CD4-positive, alpha-beta T cell treated with Interferon gamma for 1 hour (primary cell): ENCODE data around the gene G6PC1.
"Not testable (repeated sequence)": the region's sequence is repeated elsewhere in the genome, so short reads cannot be mapped to it uniquely, and the experiment has no call there.

ENCODE experiments used
- DNase-seq: peaks from one replicate; pipeline ENCODE4 v3.0.0-alpha.2; 2020

Gene G6PC1

GRCh38 chr17:42900460-42901331, at the start of gene G6PC1:
Gene G6PC1 (plus strand): TSS chr17:42900799. CDS start chr17:42900877, 78 bp downstream.
- no peak for DNase-seq

DNA sequence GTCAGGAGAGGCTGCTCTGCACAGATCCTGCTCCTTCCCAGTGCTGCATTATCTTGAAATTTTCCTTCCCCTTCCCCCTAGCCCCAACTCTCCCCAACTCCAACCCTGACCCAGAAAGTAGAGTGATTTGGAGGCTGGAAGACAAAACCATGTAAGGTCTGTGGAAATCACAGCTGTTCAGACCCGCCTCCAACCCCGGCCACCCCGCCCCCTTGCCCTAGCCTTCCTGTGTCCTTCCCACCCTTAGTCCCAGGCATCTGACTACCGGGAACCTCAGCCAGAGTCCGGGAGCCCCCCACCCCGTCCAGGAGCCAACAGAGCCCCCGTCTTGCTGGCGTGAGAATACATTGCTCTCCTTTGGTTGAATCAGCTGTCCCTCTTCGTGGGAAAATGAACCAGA, 49.6 kb upstream of the G6PC1 start, which contains the start of gene AOC3:
Gene AOC3, plus strand, starts transcription at position 246 of the 400 bp plus-strand sequence. Its CDS starts 145 bp downstream, at position 391.
- DNase-seq: no peak

DNA sequence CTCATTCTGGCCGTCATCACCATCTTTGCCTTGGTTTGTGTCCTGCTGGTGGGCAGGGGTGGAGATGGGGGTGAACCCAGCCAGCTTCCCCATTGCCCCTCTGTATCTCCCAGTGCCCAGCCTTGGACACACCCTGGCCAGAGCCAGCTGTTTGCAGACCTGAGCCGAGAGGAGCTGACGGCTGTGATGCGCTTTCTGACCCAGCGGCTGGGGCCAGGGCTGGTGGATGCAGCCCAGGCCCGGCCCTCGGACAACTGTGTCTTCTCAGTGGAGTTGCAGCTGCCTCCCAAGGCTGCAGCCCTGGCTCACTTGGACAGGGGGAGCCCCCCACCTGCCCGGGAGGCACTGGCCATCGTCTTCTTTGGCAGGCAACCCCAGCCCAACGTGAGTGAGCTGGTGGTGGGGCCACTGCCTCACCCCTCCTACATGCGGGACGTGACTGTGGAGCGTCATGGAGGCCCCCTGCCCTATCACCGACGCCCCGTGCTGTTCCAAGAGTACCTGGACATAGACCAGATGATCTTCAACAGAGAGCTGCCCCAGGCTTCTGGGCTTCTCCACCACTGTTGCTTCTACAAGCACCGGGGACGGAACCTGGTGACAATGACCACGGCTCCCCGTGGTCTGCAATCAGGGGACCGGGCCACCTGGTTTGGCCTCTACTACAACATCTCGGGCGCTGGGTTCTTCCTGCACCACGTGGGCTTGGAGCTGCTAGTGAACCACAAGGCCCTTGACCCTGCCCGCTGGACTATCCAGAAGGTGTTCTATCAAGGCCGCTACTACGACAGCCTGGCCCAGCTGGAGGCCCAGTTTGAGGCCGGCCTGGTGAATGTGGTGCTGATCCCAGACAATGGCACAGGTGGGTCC, 49.0 kb upstream of the G6PC1 start:
- not testable (repeated sequence) for DNase-seq

- no peak for DNase-seq
Measured at GRCh38 chr17:42852351-42852750, 48.2 kb upstream of the G6PC1 start.

- no peak for DNase-seq
Measured at GRCh38 chr17:42853004-42853403, 47.6 kb upstream of the G6PC1 start.

DNA sequence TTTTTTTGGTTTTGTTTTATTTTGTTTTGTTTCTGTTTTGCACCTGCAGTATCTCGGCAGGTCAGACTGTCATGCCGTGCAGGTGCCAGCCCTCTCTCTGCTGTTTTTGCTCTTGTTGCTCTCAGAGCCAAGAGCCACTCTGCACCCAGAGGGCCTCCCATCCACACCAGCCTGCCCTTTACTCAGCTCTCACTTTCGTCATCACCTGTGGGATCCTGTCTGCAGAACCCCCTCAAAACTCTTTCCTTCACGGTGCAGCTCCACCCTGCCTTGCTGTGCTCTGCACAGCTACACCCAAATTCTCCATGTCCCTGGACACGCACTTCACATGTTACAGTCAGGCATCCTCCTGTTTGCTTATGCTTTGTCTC, 47.0 kb upstream of the G6PC1 start:
- no peak for DNase-seq

DNA sequence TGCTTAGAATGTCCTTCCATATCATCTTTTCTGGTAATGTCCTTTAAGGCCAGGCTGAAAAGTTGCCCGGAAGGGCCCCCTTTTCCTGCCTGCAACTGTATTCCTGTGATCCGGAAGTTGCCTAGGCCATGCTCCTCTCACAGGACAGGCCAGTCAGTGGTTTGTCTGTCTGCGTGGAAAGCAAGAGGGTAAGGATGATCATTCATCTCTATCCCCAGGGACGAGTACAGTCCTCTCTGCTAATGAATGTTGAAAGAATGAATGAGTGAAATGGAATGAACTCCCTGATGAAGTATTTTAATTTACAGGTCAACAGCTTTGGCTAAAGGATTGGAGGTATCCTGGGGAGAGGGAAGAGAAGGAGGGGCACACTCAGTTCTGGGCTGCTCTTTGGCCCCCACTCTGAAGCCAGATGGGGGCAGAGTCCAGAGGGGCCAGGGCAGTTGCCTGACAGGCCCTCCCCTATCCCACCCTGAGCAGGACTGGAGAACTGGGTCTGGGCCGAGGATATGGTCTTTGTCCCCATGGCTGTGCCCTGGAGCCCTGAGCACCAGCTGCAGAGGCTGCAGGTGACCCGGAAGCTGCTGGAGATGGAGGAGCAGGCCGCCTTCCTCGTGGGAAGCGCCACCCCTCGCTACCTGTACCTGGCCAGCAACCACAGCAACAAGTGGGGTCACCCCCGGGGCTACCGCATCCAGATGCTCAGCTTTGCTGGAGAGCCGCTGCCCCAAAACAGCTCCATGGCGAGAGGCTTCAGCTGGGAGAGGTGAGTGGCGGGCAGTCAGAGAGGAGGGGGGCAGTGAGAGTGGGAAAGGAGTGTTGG, 46.4 kb upstream of the G6PC1 start:
- DNase-seq: no peak

GRCh38 chr17:42855048-42855596, 45.5 kb upstream of the G6PC1 start:
- no peak for DNase-seq

- DNase-seq: not testable (repeated sequence)
Measured at GRCh38 chr17:42856093-42856492, 44.5 kb upstream of the G6PC1 start.

- DNase-seq: not testable (repeated sequence)
Measured at GRCh38 chr17:42856516-42856915, 44.1 kb upstream of the G6PC1 start.

GRCh38 chr17:42857389-42857788, 43.2 kb upstream of the G6PC1 start:
- DNase-seq: no peak

DNA sequence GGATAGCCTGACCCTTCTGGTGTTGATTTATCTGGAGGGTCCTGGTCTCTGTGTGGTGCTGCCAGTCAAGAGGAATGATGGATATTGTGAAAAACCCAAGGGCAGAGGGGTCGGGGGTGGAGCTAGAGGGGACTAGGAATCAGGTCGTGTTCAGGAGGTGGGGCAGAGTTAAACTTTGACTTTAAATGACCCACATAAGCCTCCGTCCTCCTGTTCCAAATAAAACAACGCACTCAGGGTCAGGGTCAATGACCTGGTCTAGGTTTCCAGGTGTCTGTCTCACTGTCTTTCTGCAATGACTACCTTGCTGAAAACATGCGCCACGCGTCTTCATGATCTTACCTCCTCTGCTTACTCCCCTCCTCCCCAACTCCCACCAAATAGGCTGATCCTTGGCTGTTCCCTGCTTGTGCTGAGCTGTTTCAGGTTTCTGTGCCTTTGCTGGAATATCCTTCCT, 34.9 kb upstream of the G6PC1 start:
- DNase-seq: no peak

- DNase-seq: no peak
Measured at GRCh38 chr17:42866216-42866615, 34.4 kb upstream of the G6PC1 start.

- DNase-seq: no peak
Measured at GRCh38 chr17:42866631-42867575, 33.7 kb upstream of the G6PC1 start.

DNA sequence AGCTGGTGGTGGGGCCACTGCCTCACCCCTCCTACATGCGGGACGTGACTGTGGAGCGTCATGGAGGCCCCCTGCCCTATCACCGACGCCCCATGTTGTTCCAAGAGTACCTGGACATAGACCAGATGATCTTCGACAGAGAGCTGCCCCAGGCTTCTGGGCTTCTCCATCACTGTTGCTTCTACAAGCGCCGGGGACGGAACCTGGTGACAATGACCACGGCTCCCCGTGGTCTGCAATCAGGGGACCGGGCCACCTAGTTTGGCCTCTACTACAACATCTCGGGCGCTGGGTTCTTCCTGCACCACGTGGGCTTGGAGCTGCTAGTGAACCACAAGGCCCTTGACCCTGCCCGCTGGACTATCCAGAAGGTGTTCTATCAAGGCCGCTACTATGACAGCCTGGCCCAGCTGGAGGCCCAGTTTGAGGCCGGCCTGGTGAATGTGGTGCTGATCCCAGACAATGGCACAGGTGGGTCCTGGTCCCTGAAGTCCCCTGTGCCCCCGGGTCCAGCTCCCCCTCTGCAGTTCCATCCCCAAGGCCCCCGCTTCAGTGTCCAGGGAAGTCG, 32.8 kb upstream of the G6PC1 start:
- DNase-seq: not testable (repeated sequence)

DNA sequence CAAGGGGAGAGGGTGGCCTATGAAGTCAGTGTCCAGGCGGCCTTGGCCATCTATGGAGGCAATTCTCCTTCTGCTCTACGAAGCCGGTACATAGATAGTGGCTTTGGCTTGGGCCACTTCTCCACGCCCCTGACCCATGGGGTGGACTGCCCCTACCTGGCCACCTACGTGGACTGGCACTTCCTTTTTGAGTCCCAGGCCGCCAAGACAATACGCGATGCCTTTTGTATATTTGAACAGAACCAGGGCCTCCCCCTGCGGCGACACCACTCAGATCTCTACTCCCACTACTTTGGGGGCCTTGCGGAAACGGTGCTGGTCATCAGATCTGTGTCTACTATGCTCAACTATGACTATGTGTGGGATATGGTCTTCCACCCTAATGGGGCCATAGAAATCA, 32.3 kb upstream of the G6PC1 start:
- DNase-seq: no peak

DNA sequence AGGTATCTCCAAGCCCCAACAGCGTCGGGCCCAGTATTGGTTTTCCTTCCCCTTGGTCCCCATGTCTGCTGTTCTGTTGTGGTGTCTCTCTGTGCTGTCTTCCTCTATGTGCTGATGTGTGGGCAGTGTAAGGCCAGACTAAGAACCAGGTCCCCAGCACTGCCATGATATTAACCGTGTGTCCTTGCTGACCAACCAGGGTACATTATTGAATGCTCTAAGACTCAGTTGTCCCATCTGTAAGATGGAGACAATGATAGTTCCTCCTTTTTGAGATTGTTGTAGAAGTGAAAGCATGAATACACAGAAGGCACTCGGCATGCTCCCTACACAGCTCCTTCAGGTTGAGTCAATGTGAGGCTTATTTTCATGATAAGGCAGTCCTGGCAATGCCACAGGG, 29.0 kb upstream of the G6PC1 start:
- DNase-seq: no peak

DNA sequence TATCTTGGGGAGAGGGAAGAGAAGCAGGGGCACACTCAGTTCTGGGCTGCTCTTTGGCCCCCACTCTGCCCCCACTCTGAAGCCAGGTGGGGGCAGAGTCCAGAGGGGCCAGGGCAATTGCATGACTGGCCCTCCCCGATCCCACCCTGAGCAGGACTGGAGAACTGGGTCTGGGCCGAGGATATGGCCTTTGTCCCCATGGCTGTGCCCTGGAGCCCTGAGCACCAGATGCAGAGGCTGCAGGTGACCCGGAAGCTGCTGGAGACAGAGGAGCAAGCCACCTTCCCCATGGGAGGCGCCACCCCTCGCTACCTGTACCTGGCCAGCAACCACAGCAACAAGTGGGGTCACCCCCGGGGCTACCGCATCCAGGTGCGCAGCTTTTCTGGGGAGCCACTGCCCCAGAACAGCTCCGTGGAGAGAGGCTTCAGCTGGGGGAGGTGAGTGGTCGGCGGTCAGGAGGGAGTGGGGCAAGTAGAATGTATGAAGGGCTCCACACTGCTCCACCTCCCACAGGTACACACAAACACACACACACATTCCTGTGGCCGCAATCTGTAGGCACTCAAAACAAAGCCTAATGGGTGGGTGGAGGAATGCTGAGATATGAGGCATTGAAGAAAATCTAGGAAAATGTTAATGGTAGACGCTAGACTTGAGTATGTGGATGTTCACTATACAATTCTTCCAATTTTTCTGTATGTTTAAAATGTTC, 28.2 kb upstream of the G6PC1 start:
- DNase-seq: no peak

DNA sequence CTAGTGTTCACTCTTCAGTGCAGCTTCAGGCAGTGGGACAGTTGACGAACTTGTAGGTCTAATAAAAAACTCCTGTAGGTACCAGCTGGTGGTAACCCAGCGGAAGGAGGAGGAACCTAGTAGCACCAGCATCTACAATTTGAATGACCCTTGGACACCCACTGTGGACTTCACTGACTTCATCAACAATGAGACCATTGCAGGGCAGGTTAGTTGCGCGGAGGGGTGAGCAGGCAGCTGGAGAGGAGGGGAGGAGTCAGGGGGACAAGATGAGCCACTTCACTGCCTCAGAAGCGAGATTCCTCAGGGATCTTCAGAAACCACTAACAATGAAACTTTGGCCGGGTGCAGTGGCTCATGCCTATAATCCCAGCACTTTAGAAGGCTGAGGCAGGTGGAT, 27.3 kb upstream of the G6PC1 start:
- DNase-seq: no peak
